HepG2 (cell line): ENCODE data around the gene PRKCZ. TPM values are rescaled to one million over a fixed set of nuclear protein-coding genes. Genes with fewer than 3 reads are reported as not detected.

Source experiments
- BHLHE40 ChIP-seq: IDR thresholded peaks from 2 replicates; pipeline ENCODE4 v1.6.1; 2011; ENCODE audit warnings: low read length, improper control_type of control experiment
- CREB1 ChIP-seq, 2 experiments: fragments of 450-650 bp in 1 of 2; IDR thresholded peaks; 2 replicates each; pipeline ENCODE4 v1.6.1; 2016 to 2017; ENCODE audit warnings: control low read depth in 1 of 2, mild to moderate bottlenecking in 1 of 2, missing compliant biosample characterization in 1 of 2, missing genetic modification characterization in 1 of 2
- CSRNP2 ChIP-seq: sonication (generic); formaldehyde crosslinking; conservative IDR thresholded peaks from 2 replicates; pipeline ENCODE4 v1.8.0; 2022; ENCODE audit warnings: low read depth, missing genetic modification reagents
- EHMT2 ChIP-seq: fragments of 200-600 bp; sonication (generic); IDR thresholded peaks from 2 replicates; pipeline ENCODE4 v1.7.0; 2017; ENCODE audit warnings: antibody characterized with exemption, low read depth, low read length, borderline replicate concordance
- ELF1 ChIP-seq: sonication (generic); formaldehyde crosslinking; IDR thresholded peaks from 2 replicates; pipeline ENCODE4 v1.4.0; 2020; ENCODE audit warnings: missing genetic modification reagents
- FOXO1 ChIP-seq: sonication (generic); formaldehyde crosslinking; IDR thresholded peaks from 2 replicates; pipeline ENCODE4 v1.4.0; 2020; ENCODE audit warnings: missing genetic modification reagents
- GLI4 ChIP-seq: sonication (generic); formaldehyde crosslinking; IDR thresholded peaks from 2 replicates; pipeline ENCODE4 v1.5.1; 2020; ENCODE audit warnings: missing genetic modification reagents, mild to moderate bottlenecking, moderate library complexity, borderline replicate concordance
- GTF3A ChIP-seq: sonication (generic); formaldehyde crosslinking; conservative IDR thresholded peaks from 2 replicates; pipeline ENCODE4 v1.4.0; 2020; ENCODE audit warnings: mild to moderate bottlenecking, missing genetic modification reagents
- HNF1A ChIP-seq, 2 experiments: sonication (generic) in 1 of 2; formaldehyde crosslinking in 1 of 2; IDR thresholded peaks; 2 replicates each; pipeline versions ENCODE4 v1.4.0 to v1.6.1; 2016 to 2020; ENCODE audit warnings: borderline replicate concordance in 1 of 2, low read depth in 1 of 2, mild to moderate bottlenecking in 1 of 2, missing genetic modification reagents in 1 of 2
- KDM2A ChIP-seq: sonication (generic); formaldehyde crosslinking; IDR thresholded peaks from 2 replicates; pipeline ENCODE4 v1.4.0; 2020; ENCODE audit warnings: low read depth, missing genetic modification reagents, borderline replicate concordance
- MTERF4 ChIP-seq: sonication (generic); formaldehyde crosslinking; IDR thresholded peaks from 2 replicates; pipeline ENCODE4 v1.8.0; 2023; ENCODE audit warnings: mild to moderate bottlenecking, missing genetic modification reagents
- PCBP1 ChIP-seq: fragments of 200-400 bp; formaldehyde crosslinking; IDR thresholded peaks from 2 replicates; pipeline ENCODE4 v1.6.1; 2017; ENCODE audit warnings: mild to moderate bottlenecking, low read depth, low read length, borderline replicate concordance
- PPARG ChIP-seq: conservative IDR thresholded peaks from 2 replicates; pipeline ENCODE4 v1.6.1; 2016; ENCODE audit warnings: missing biosample characterization, missing genetic modification reagents
- TCF7L2 ChIP-seq: IDR thresholded peaks from 2 replicates; pipeline ENCODE4 v1.6.1; 2011; ENCODE audit warnings: mild to moderate bottlenecking, low read depth, low read length, moderate library complexity
- ZNF224 ChIP-seq: sonication (generic); formaldehyde crosslinking; IDR thresholded peaks from 2 replicates; pipeline ENCODE4 v1.5.0; 2020; ENCODE audit warnings: mild to moderate bottlenecking, missing genetic modification reagents
- ZNF432 ChIP-seq: sonication (generic); formaldehyde crosslinking; IDR thresholded peaks from 2 replicates; pipeline ENCODE4 v1.5.0; 2020; ENCODE audit warnings: missing genetic modification reagents, mild to moderate bottlenecking, borderline replicate concordance
- ZSCAN30 ChIP-seq: sonication (generic); formaldehyde crosslinking; IDR thresholded peaks from 2 replicates; pipeline ENCODE4 v1.5.0; 2020; ENCODE audit warnings: mild to moderate bottlenecking, missing genetic modification reagents
- polyA plus RNA-seq, 8 experiments: library from polyadenylated mRNA; depleted of rRNA in 3 of 8; stranded (reverse) in 7 of 8; unstranded in 1 of 8; fragments of >200 nt; fragmentation: Illumina TruSeq in 4 of 8; extraction: Trizol in 4 of 8; gene quantifications; 2 replicates each; pipeline versions ENCODE4 v1.2.1 to v1.2.3, GENCODE V29; 2011 to 2016; ENCODE audit warnings: low read depth in 4 of 8, missing spikeins in 1 of 8, mixed read lengths in 1 of 8; ENCODE audit not compliant: insufficient read depth in 1 of 8
- total RNA-seq, 5 experiments: library from RNA; depleted of rRNA; stranded (reverse); fragments of >200 nt; fragmentation: Illumina TruSeq; extraction: Trizol; gene quantifications; 2 replicates each; pipeline ENCODE4 v1.2.3, GENCODE V29; 2016; ENCODE audit warnings: low read depth in 1 of 5
- TF ChIP-seq, protein P1 (sequence below): sonication (generic); formaldehyde crosslinking; IDR thresholded peaks from 2 replicates; pipeline ENCODE4 v1.5.1; 2020; ENCODE audit warnings: mild to moderate bottlenecking, missing genetic modification reagents, moderate library complexity
- TF ChIP-seq, protein P2 (sequence below): sonication (generic); formaldehyde crosslinking; IDR thresholded peaks from 2 replicates; pipeline ENCODE4 v1.5.0; 2020; ENCODE audit warnings: missing genetic modification reagents

PRKCZ gene
- total and polyA plus RNA-seq, 2 of the 13 experiments (the other 11 are each of a cell fraction or from before 2014, with no cell fraction given) = 34.7 to 85.2 TPM

- TF ChIP-seq CSRNP2 (CRISPR knock-in tag) (no peak), MTERF4 (CRISPR knock-in tag) (no peak), GTF3A (CRISPR knock-in tag) (no peak), FOXO1 (CRISPR knock-in tag) (no peak), ELF1 (CRISPR knock-in tag) (no peak), ZNF224 (CRISPR knock-in tag) (no peak), ZNF432 (CRISPR knock-in tag) (no peak), PCBP1 (no peak), KDM2A (no peak; the same call in 1 of the 2 replicates), TCF7L2 (no peak), HNF1A (IDR thresholded peaks at IDR 0.05; ENCODE audit: low read depth) (no peak), HNF1A (CRISPR knock-in tag; IDR thresholded peaks at IDR 0.05; ENCODE audit: borderline replicate concordance) (no peak), PPARG (CRISPR knock-in tag) (no peak), GLI4 (CRISPR knock-in tag) (no peak), ZSCAN30 (CRISPR knock-in tag) (no peak), CREB1 (IDR thresholded peaks at IDR 0.05) (no peak), CREB1 (CRISPR knock-in tag; IDR thresholded peaks at IDR 0.05) (no peak), BHLHE40 (no peak), EHMT2 (no peak)
- TF ChIP-seq, protein P1, sequence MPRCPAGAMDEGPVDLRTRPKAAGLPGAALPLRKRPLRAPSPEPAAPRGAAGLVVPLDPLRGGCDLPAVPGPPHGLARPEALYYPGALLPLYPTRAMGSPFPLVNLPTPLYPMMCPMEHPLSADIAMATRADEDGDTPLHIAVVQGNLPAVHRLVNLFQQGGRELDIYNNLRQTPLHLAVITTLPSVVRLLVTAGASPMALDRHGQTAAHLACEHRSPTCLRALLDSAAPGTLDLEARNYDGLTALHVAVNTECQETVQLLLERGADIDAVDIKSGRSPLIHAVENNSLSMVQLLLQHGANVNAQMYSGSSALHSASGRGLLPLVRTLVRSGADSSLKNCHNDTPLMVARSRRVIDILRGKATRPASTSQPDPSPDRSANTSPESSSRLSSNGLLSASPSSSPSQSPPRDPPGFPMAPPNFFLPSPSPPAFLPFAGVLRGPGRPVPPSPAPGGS = no peak
- TF ChIP-seq, protein P2, sequence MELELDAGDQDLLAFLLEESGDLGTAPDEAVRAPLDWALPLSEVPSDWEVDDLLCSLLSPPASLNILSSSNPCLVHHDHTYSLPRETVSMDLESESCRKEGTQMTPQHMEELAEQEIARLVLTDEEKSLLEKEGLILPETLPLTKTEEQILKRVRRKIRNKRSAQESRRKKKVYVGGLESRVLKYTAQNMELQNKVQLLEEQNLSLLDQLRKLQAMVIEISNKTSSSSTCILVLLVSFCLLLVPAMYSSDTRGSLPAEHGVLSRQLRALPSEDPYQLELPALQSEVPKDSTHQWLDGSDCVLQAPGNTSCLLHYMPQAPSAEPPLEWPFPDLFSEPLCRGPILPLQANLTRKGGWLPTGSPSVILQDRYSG = no peak
Measured at GRCh38 chr1:2193514-2194281, 143.5 kb downstream of the PRKCZ start (continued).
